Loucy (cell line): ENCODE measurements around the gene ZYX.
"Not testable (repeated sequence)": the region's sequence is repeated elsewhere in the genome, so short reads cannot be mapped to it uniquely, and the experiment has no call there.

ENCODE experiments used
- H2AFZ ChIP-seq: fragments of 200-600 bp; sonication (generic); 2 replicates; pipeline ENCODE4 v1.6.0; 2016; ENCODE audit warnings: antibody characterized with exemption, mild to moderate bottlenecking, low read length, moderate library complexity
- H3F3A ChIP-seq: fragments of 200-600 bp; 2 replicates; pipeline ENCODE4 v1.6.0; 2016; ENCODE audit warnings: antibody characterized with exemption, low read depth, mild to moderate bottlenecking
- H3K27me3 ChIP-seq: fragments of 200-600 bp; sonication (generic); 2 replicates; pipeline ENCODE4 v1.6.1; 2014; ENCODE audit warnings: low read length, mild to moderate bottlenecking; ENCODE audit not compliant: insufficient read depth, poor library complexity, severe bottlenecking
- H3K36me3 ChIP-seq: fragments of 200-600 bp; sonication (generic); 2 replicates; pipeline ENCODE4 v1.6.1; 2016; ENCODE audit warnings: low read length; ENCODE audit not compliant: insufficient read depth
- H3K4me1 ChIP-seq: fragments of 200-600 bp; sonication (generic); 2 replicates; pipeline ENCODE4 v1.5.1; 2014; ENCODE audit warnings: low read length, mild to moderate bottlenecking; ENCODE audit not compliant: insufficient read depth, poor library complexity, severe bottlenecking
- H3K4me2 ChIP-seq: fragments of 200-600 bp; sonication (generic); 2 replicates; pipeline ENCODE4 v1.6.0; 2014; ENCODE audit warnings: antibody characterized with exemption, low read length, low read depth, mild to moderate bottlenecking; ENCODE audit not compliant: poor library complexity, severe bottlenecking
- H3K4me3 ChIP-seq: fragments of 200-600 bp; sonication (generic); 2 replicates; pipeline ENCODE4 v1.5.1; 2014; ENCODE audit warnings: low read length, mild to moderate bottlenecking, mixed read lengths; ENCODE audit not compliant: poor library complexity, severe bottlenecking
- H3K79me2 ChIP-seq: fragments of 200-600 bp; sonication (generic); 2 replicates; pipeline ENCODE4 v1.6.1; 2014; ENCODE audit warnings: low read length; ENCODE audit not compliant: insufficient read depth
- H3K9ac ChIP-seq: fragments of 200-600 bp; sonication (generic); 2 replicates; pipeline ENCODE4 v1.6.0; 2014; ENCODE audit warnings: mild to moderate bottlenecking, low read depth, low read length, moderate library complexity; ENCODE audit not compliant: poor library complexity, severe bottlenecking
- H3K9me2 ChIP-seq: fragments of 200-600 bp; sonication (generic); replicated peaks from 2 replicates; pipeline ENCODE4 v1.6.1; 2016; ENCODE audit warnings: low read depth, low read length, mixed read lengths
- H3K9me3 ChIP-seq: fragments of 200-600 bp; sonication (generic); 2 replicates; pipeline ENCODE4 v1.6.1; 2014; ENCODE audit warnings: mild to moderate bottlenecking, antibody characterized with exemption, low read length, low read depth; ENCODE audit not compliant: insufficient read depth
- H4K20me1 ChIP-seq: fragments of 200-600 bp; sonication (generic); 2 replicates; pipeline ENCODE4 v1.6.0; 2014; ENCODE audit warnings: antibody characterized with exemption, low read length, mild to moderate bottlenecking; ENCODE audit not compliant: insufficient read depth, poor library complexity, severe bottlenecking
- EZH2phosphoT487 ChIP-seq: fragments of 200-600 bp; IDR thresholded peaks from 2 replicates; pipeline ENCODE4 v1.6.1; 2018; ENCODE audit warnings: antibody characterized with exemption, mild to moderate bottlenecking, moderate library complexity, borderline replicate concordance
- TF ChIP-seq, protein P1 (sequence below): fragments of 200-600 bp; sonication (generic); conservative IDR thresholded peaks from 2 replicates; pipeline ENCODE4 v1.5.1; 2014; ENCODE audit warnings: mild to moderate bottlenecking, antibody characterized with exemption, low read length

Gene ZYX

DNA sequence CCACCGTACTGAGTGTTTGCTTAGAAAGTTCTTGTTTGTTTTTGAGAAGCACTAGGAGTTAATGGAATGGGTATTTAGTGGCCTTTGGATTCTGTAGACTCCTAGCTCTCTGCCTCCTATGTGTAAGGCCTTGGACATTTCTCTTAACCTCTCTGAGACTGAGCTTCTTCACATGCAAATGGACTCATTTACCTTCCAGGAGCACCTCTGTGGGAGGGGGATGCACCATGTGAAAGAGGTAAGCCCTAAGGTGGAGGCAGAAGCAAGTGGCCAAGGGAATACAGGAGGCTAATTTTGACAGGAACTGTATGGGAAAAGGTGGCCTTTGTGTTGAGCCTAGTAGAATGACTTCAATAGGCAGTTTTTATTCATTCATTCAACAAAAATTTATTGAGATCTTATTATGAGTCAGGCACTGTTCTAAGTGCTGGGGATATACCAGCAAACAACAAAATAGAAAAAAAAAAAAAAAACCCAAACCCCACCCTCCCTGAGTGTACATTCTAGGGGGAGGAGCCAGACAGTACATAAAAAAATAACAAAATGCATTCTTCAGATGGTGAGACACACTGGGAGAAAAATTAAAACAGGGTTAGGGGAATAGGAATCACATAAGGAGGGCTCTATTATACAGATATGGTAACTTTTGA lies 36.7 kb downstream of the ZYX start:
- Histone ChIP-seq H3K79me2 (no peaks in the 10 kb centered on the region), H3K4me2 (no peak overlapping the region), H2AFZ (no peak overlapping the region), H3K4me1 (no peaks in the 10 kb centered on the region), H3F3A (no peaks in the 10 kb centered on the region), H3K9ac (no peak overlapping the region), H3K9me2 (no peaks in the 10 kb centered on the region), H3K4me3 (no peak overlapping the region), H3K36me3 (no peaks in the 10 kb centered on the region), H4K20me1 (no peaks in the 10 kb centered on the region), H3K9me3 (no peaks in the 10 kb centered on the region), H3K27me3 (no peaks in the 10 kb centered on the region)
- TF ChIP-seq, protein P1, sequence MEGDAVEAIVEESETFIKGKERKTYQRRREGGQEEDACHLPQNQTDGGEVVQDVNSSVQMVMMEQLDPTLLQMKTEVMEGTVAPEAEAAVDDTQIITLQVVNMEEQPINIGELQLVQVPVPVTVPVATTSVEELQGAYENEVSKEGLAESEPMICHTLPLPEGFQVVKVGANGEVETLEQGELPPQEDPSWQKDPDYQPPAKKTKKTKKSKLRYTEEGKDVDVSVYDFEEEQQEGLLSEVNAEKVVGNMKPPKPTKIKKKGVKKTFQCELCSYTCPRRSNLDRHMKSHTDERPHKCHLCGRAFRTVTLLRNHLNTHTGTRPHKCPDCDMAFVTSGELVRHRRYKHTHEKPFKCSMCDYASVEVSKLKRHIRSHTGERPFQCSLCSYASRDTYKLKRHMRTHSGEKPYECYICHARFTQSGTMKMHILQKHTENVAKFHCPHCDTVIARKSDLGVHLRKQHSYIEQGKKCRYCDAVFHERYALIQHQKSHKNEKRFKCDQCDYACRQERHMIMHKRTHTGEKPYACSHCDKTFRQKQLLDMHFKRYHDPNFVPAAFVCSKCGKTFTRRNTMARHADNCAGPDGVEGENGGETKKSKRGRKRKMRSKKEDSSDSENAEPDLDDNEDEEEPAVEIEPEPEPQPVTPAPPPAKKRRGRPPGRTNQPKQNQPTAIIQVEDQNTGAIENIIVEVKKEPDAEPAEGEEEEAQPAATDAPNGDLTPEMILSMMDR: no peak
- no peak for TF ChIP-seq EZH2phosphoT487

DNA sequence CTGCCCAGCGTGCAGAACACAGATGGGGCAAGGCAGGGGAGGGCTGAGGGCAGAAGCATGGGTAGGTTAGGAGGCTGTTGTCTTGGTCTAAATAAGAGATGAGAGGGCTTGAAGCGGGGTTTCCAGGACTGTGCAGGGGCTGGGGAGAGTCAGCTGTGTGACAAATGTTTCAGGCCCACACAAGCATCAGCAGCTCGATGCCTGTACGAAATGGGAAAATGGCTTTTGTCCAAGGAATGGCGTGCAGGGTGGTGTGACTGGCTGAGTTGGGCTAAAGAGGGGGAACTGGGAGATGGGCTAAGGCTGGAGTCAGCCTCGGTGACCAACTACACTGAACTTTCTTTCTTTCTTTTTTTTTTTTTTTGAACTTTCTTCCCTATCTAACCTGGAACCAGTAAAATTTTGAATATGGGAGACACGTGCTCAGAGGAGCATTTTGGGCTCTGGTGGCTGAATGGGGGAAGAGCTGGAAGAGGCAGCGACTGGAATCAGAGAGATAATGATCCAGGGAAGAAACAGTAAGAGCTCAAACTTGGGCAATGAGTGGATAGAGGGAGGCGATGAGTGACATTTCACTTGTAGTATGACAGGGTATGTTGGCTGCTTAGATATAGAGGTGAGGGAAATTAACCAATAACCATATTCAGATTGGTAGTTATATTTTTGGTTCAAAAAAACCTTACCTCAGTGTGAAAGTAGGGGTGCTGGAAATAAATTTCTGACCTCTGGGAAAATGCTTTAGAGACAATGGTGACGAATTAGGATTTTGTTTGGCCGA lies 37.7 kb downstream of the ZYX start:
- Histone ChIP-seq H3K79me2 (no peaks in the 10 kb centered on the region), H3K9ac (no peak overlapping the region), H3K4me2 (no peak overlapping the region), H3K4me1 (no peaks in the 10 kb centered on the region), H3K27me3 (no peaks in the 10 kb centered on the region), H3K9me3 (no peaks in the 10 kb centered on the region), H2AFZ (no peak overlapping the region), H3F3A (no peaks in the 10 kb centered on the region), H3K36me3 (no peaks in the 10 kb centered on the region), H3K4me3 (no peak overlapping the region), H4K20me1 (no peaks in the 10 kb centered on the region), H3K9me2 (no peaks in the 10 kb centered on the region)
- TF ChIP-seq EZH2phosphoT487: no peak
- TF ChIP-seq, protein P1: no peak

DNA sequence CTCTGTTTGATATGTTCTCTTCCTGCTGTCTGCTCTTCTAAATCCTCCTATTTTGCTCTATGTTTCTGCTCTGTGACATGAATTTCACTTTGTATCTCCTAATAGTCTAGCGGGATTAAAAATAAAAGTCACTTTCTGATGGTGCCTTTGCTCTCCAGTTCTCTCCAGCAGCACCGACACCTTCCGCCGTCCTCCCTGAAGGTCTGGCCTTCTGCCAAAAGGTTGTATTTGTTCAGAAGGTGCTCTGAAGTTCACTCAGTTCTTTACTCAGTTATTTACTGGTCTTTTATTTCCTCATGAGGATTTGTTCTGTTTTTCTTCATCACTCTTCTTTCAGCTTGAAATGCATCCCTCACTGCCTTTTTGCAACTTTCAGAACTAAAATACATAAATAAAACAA lies 38.7 kb downstream of the ZYX start:
- Histone ChIP-seq H2AFZ (no peak overlapping the region), H3K79me2 (no peaks in the 10 kb centered on the region), H3F3A (no peaks in the 10 kb centered on the region), H3K4me1 (no peaks in the 10 kb centered on the region), H3K36me3 (no peaks in the 10 kb centered on the region), H3K27me3 (no peaks in the 10 kb centered on the region), H3K9ac (no peak overlapping the region), H3K4me3 (no peak overlapping the region), H4K20me1 (no peaks in the 10 kb centered on the region), H3K9me3 (no peaks in the 10 kb centered on the region), H3K4me2 (no peak overlapping the region), H3K9me2 (no peaks in the 10 kb centered on the region)
- TF ChIP-seq EZH2phosphoT487: no peak
- TF ChIP-seq, protein P1: no peak

DNA sequence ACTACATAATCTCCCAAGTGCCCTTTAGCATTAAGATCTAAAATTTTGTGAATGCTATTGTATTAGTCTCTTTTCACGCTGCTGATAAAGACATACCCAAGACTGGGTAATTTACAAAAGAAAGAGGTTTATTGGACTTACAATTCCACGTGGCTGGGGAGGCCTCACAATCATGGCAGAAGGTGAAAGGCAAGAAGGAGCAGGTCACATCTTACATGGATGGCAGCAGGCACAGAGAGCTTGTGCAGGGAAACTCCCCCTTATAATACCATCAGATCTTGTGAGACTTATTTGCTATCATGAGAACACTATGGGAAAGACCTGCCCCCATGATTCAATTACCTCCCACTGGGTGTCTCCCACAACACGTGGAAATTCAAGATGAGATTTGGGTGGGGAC lies 39.5 kb downstream of the ZYX start:
- H3K9me2 ChIP-seq, H3K9me3 ChIP-seq, H3K4me3 ChIP-seq, H3K4me2 ChIP-seq, H3K4me1 ChIP-seq, H3K27me3 ChIP-seq, H3K79me2 ChIP-seq, H4K20me1 ChIP-seq, H3K36me3 ChIP-seq, H3F3A ChIP-seq, H3K9ac ChIP-seq, H2AFZ ChIP-seq: not testable (repeated sequence)
